ENCODE data around the gene SLC9A9.
"Not testable (repeated sequence)": the region's sequence is repeated elsewhere in the genome, so short reads cannot be mapped to it uniquely, and the experiment has no call there.

The SLC9A9 gene

GRCh38 chr3:143551761-143552160 is 296.5 kb downstream of the SLC9A9 start:
- no peak for DNase-seq (ENCODE audit: low spot score)

- no peak for DNase-seq (ENCODE audit: low spot score)
These were observed 299.3 kb downstream of the SLC9A9 start for GRCh38 chr3:143548861-143549497.

GRCh38 chr3:143548393-143548792 is 299.9 kb downstream of the SLC9A9 start:
- no peak for DNase-seq (ENCODE audit: low spot score)

GRCh38 chr3:143538577-143538981 is 309.7 kb downstream of the SLC9A9 start:
- DNase-seq (ENCODE audit: low spot score) = no peak

- no peak for DNase-seq (ENCODE audit: low spot score)
These were observed 310.2 kb downstream of the SLC9A9 start for GRCh38 chr3:143538061-143538460.

- peak; percentile 12 for DNase-seq (ENCODE audit: low spot score)
These were observed 311.3 kb downstream of the SLC9A9 start for GRCh38 chr3:143536817-143537535.

- DNase-seq (ENCODE audit: low spot score) = peak; percentile 60
These were observed 312.1 kb downstream of the SLC9A9 start for GRCh38 chr3:143535994-143536784.

- no peak for DNase-seq (ENCODE audit: low spot score)
These were observed 314.9 kb downstream of the SLC9A9 start for GRCh38 chr3:143533391-143533790.

GRCh38 chr3:143532091-143532490 is 316.2 kb downstream of the SLC9A9 start:
- DNase-seq (ENCODE audit: low spot score) = no peak

- no peak for DNase-seq (ENCODE audit: low spot score)
These were observed 317.2 kb downstream of the SLC9A9 start for GRCh38 chr3:143531101-143531500.

- peak; percentile 18 for DNase-seq (ENCODE audit: low spot score)
These were observed 318.5 kb downstream of the SLC9A9 start for GRCh38 chr3:143529798-143530197.

GRCh38 chr3:143529018-143529478 is 319.2 kb downstream of the SLC9A9 start:
- peak; percentile 61 for DNase-seq (ENCODE audit: low spot score)

- no peak for DNase-seq (ENCODE audit: low spot score)
These were observed 322.2 kb downstream of the SLC9A9 start for GRCh38 chr3:143526011-143526545.

- no peak for DNase-seq (ENCODE audit: low spot score)
These were observed 322.9 kb downstream of the SLC9A9 start for GRCh38 chr3:143525408-143525807.

- DNase-seq (ENCODE audit: low spot score) = no peak
These were observed 326.5 kb downstream of the SLC9A9 start for GRCh38 chr3:143521803-143522202.

GRCh38 chr3:143517131-143517530 is 331.1 kb downstream of the SLC9A9 start:
- not testable (repeated sequence) for DNase-seq (ENCODE audit: low spot score)

- DNase-seq (ENCODE audit: low spot score) = no peak
These were observed 333.4 kb downstream of the SLC9A9 start for GRCh38 chr3:143514874-143515273.

GRCh38 chr3:143514109-143514508 is 334.2 kb downstream of the SLC9A9 start:
- DNase-seq (ENCODE audit: low spot score) = no peak

- no peak for DNase-seq (ENCODE audit: low spot score)
These were observed 336.9 kb downstream of the SLC9A9 start for GRCh38 chr3:143511174-143511879.

- no peak for DNase-seq (ENCODE audit: low spot score)
These were observed 337.7 kb downstream of the SLC9A9 start for GRCh38 chr3:143510601-143511000.

- no peak for DNase-seq (ENCODE audit: low spot score)
These were observed 340.3 kb downstream of the SLC9A9 start for GRCh38 chr3:143507735-143508580.

Measured in NAMALWA (cell line).